ENCODE measurements around the gene FFAR3.

GRCh38 chr19:35328851-35329285, 29.4 kb upstream of the FFAR3 start, which contains the start of gene CD22:
- TF ChIP-seq YY1 (IDR thresholded peaks at IDR 0.05; ENCODE audit: low read depth, low read length), result no peak
- TF ChIP-seq, protein P1, sequence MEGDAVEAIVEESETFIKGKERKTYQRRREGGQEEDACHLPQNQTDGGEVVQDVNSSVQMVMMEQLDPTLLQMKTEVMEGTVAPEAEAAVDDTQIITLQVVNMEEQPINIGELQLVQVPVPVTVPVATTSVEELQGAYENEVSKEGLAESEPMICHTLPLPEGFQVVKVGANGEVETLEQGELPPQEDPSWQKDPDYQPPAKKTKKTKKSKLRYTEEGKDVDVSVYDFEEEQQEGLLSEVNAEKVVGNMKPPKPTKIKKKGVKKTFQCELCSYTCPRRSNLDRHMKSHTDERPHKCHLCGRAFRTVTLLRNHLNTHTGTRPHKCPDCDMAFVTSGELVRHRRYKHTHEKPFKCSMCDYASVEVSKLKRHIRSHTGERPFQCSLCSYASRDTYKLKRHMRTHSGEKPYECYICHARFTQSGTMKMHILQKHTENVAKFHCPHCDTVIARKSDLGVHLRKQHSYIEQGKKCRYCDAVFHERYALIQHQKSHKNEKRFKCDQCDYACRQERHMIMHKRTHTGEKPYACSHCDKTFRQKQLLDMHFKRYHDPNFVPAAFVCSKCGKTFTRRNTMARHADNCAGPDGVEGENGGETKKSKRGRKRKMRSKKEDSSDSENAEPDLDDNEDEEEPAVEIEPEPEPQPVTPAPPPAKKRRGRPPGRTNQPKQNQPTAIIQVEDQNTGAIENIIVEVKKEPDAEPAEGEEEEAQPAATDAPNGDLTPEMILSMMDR (IDR thresholded peaks at IDR 0.05; ENCODE audit: control extremely low read depth in 1 of 3, insufficient read depth in 1 of 3, low read depth in 1 of 3, low read length in 3 of 3), result no peak
- no peak for TF ChIP-seq TEAD4 (IDR thresholded peaks at IDR 0.05; ENCODE audit: low read depth, low read length)
- no peak for TF ChIP-seq POLR2AphosphoS5 (IDR thresholded peaks at IDR 0.05; ENCODE audit: low read depth, low read length)
- no peak for TF ChIP-seq ATF3 (IDR thresholded peaks at IDR 0.05; ENCODE audit: insufficient read depth, low read depth, low read length)
- TF ChIP-seq POLR2A (IDR thresholded peaks at IDR 0.05; ENCODE audit: control extremely low read depth in 1 of 2, low read depth in 2 of 2, low read length in 2 of 2), result no peak

All from H1 (cell line).